Effector memory CD4-positive, alpha-beta T cell (primary cell): ENCODE measurements around the gene MAPK1IP1L.

Experiments
- DNase-seq, 3 donors: peaks; one replicate each; pipeline ENCODE4 v3.0.0-alpha.2; 2020
- H3K27ac ChIP-seq: 2 replicates; pipeline ENCODE4 v1.7.0; 2013; ENCODE audit warnings: mild to moderate bottlenecking, low read length, moderate library complexity; ENCODE audit not compliant: insufficient read depth, poor library complexity, severe bottlenecking
- H3K27me3 ChIP-seq: replicated peaks from 2 replicates; pipeline ENCODE4 v1.7.0; 2013; ENCODE audit warnings: mild to moderate bottlenecking, low read length; ENCODE audit not compliant: insufficient read depth, control insufficient read depth, poor library complexity, severe bottlenecking
- H3K36me3 ChIP-seq: 2 replicates; pipeline ENCODE4 v1.7.0; 2013; ENCODE audit warnings: mild to moderate bottlenecking, low read length, moderate library complexity; ENCODE audit not compliant: control insufficient read depth, insufficient read depth
- H3K4me1 ChIP-seq: 2 replicates; pipeline ENCODE4 v1.7.0; 2013; ENCODE audit warnings: low read length, mild to moderate bottlenecking; ENCODE audit not compliant: control insufficient read depth, insufficient read depth, poor library complexity, severe bottlenecking
- H3K4me3 ChIP-seq: 2 replicates; pipeline ENCODE4 v1.7.0; 2013; ENCODE audit warnings: low read length, low read depth, mild to moderate bottlenecking; ENCODE audit not compliant: insufficient read depth, poor library complexity, severe bottlenecking
- H3K9me3 ChIP-seq: 2 replicates; pipeline ENCODE4 v1.7.0; 2013; ENCODE audit warnings: mild to moderate bottlenecking, low read length, moderate library complexity; ENCODE audit not compliant: control insufficient read depth

Gene MAPK1IP1L

GRCh38 chr14:55117803-55118441 is 66.5 kb downstream of the MAPK1IP1L start:
- H3K9me3 ChIP-seq, result no peaks in the 10 kb centered on the region
- H3K27me3 ChIP-seq, result no peaks in the 10 kb centered on the region
- H3K36me3 ChIP-seq, result no peaks in the 10 kb centered on the region
- H3K4me3 ChIP-seq, result no peak overlapping the region
- H3K4me1 ChIP-seq, result no peaks in the 10 kb centered on the region
- no peak overlapping the region for H3K27ac ChIP-seq
- DNase-seq, result no peak

- no peaks in the 10 kb centered on the region for H3K36me3 ChIP-seq
- no peak overlapping the region for H3K27ac ChIP-seq
- H3K4me3 ChIP-seq, result no peak overlapping the region
- no peaks in the 10 kb centered on the region for H3K4me1 ChIP-seq
- no peaks in the 10 kb centered on the region for H3K9me3 ChIP-seq
- no peak for DNase-seq
- no peaks in the 10 kb centered on the region for H3K27me3 ChIP-seq
Observed at GRCh38 chr14:55118761-55119160, 67.3 kb downstream of the MAPK1IP1L start.
